Caco-2 (cell line): ENCODE data around the gene CNMD. TPM values are rescaled to one million over a fixed set of nuclear protein-coding genes. Genes with fewer than 3 reads are reported as not detected.

Source experiments
- BruUV-seq: library from RNA; stranded (reverse); fragments of 400-500 nt; replicated peaks from 2 replicates; lab custom pipeline; 2021; lab: Mats Ljungman, UMichigan
- CTCF ChIA-PET: fragments of 300-600 bp; sonication (Branson Sonifier 250); formaldehyde crosslinking; loops from one replicate; lab custom pipeline; 2022; ENCODE audit warnings: antibody characterized with exemption; lab: Charles Lee
- POLR2A ChIA-PET: fragments of 300-600 bp; sonication (Branson Sonifier 250); formaldehyde crosslinking; loops from one replicate; lab custom pipeline; 2022; ENCODE audit warnings: antibody characterized with exemption; lab: Charles Lee
- DNase-seq, 2 experiments: peaks; one replicate each; pipeline versions ENCODE4 v3.0.0 to v3.0.0-alpha.2; 2020 to 2022
- H3K27me3 ChIP-seq: replicated peaks from 2 replicates; pipeline ENCODE4 v1.6.0; 2011; ENCODE audit warnings: low read length; ENCODE audit not compliant: control insufficient read depth, insufficient read depth
- H3K36me3 ChIP-seq: 2 replicates; pipeline ENCODE4 v1.5.1; 2011; ENCODE audit warnings: low read length; ENCODE audit not compliant: control insufficient read depth, insufficient read depth
- H3K4me1 ChIP-seq: fragments of 250-450 bp; sonication (Bioruptor Pico); 2 replicates; pipeline ENCODE4 v1.5.1; 2020; ENCODE audit warnings: mild to moderate bottlenecking
- H3K4me3 ChIP-seq: 2 replicates; pipeline ENCODE4 v1.5.1; 2011; ENCODE audit warnings: low read depth, mild to moderate bottlenecking, control low read depth, low read length
- H3K9me3 ChIP-seq: fragments of 250-450 bp; sonication (Bioruptor Pico); 2 replicates; pipeline ENCODE4 v1.5.1; 2020; ENCODE audit warnings: mild to moderate bottlenecking, moderate library complexity
- H3K27ac Mint-ChIP-seq: one replicate; pipeline ENCODE4 v1.8.0; 2022; ENCODE audit warnings: mixed read lengths; ENCODE audit not compliant: unreplicated experiment
- H3K27me3 Mint-ChIP-seq: one replicate; pipeline ENCODE4 v1.8.0; 2022; ENCODE audit warnings: mixed read lengths; ENCODE audit not compliant: insufficient read depth, unreplicated experiment
- H3K36me3 Mint-ChIP-seq: one replicate; pipeline ENCODE4 v1.8.0; 2022; ENCODE audit warnings: mild to moderate bottlenecking, mixed read lengths; ENCODE audit not compliant: insufficient read depth, unreplicated experiment
- H3K4me1 Mint-ChIP-seq: one replicate; pipeline ENCODE4 v1.8.0; 2022; ENCODE audit warnings: low read depth, mixed read lengths; ENCODE audit not compliant: unreplicated experiment
- H3K4me3 Mint-ChIP-seq: one replicate; pipeline ENCODE4 v1.8.0; 2022; ENCODE audit warnings: mild to moderate bottlenecking, moderate library complexity, mixed read lengths; ENCODE audit not compliant: unreplicated experiment
- H3K9me3 Mint-ChIP-seq: one replicate; pipeline ENCODE4 v1.8.0; 2022; ENCODE audit warnings: mixed read lengths; ENCODE audit not compliant: unreplicated experiment
- CTCF ChIP-seq, 2 experiments: fragments of 200-600 bp in 1 of 2; IDR thresholded peaks; 1 replicate in 1 of 2; 2 replicates in 1 of 2; pipeline versions ENCODE4 v1.5.1 to v1.8.0; 2011 to 2022; ENCODE audit warnings: antibody characterized with exemption in 1 of 2, control low read depth in 1 of 2, inconsistent platforms in 1 of 2, low read depth in 1 of 2, low read length in 1 of 2, mild to moderate bottlenecking in 1 of 2, moderate library complexity in 1 of 2; ENCODE audit not compliant: insufficient read depth in 1 of 2, severe bottlenecking in 1 of 2, unreplicated experiment in 1 of 2
- intact Hi-C: fragments of 100-400 bp; cut with micrococcal nuclease; formaldehyde crosslinking; loops from one replicate; pipeline ENCODE4 v1.10.0; 2022; ENCODE audit not compliant: unreplicated experiment
- total RNA-seq: library from RNA; stranded (reverse); gene quantifications from 2 replicates; pipeline ENCODE4 v1.2.3, GENCODE V29; 2022

CNMD gene
- total RNA-seq, 1 experiment from 2014 or later, result not detected

GRCh38 chr13:52775511-52775910, 35.9 kb upstream of the CNMD start:
- no peak for DNase-seq
- no peak for TF ChIP-seq CTCF (IDR thresholded peaks at IDR 0.05; ENCODE audit: insufficient read depth in 1 of 2, low read depth in 1 of 2, low read length in 1 of 2, severe bottlenecking in 1 of 2, unreplicated experiment in 1 of 2)
- Mint-ChIP-seq H3K27me3 (peaks cover 13% of the 10 kb centered on the region), H3K4me3 (no peak overlapping the region), H3K4me1 (no peaks in the 10 kb centered on the region), H3K36me3 (no peaks in the 10 kb centered on the region), H3K27ac (no peak overlapping the region), H3K9me3 (no peaks in the 10 kb centered on the region)
- ChIA-PET POLR2A (no interaction called here), CTCF (no interaction called here)
- Histone ChIP-seq H3K4me1 (no peaks in the 10 kb centered on the region), H3K4me3 (no peak overlapping the region), H3K9me3 (no peaks in the 10 kb centered on the region), H3K27me3 (no peaks in the 10 kb centered on the region; the same call in 1 of the 2 replicates), H3K36me3 (no peaks in the 10 kb centered on the region)
- intact Hi-C loops, result no loop called here
- no TSS peak for BruUV-seq

GRCh38 chr13:52767949-52768516, 28.4 kb upstream of the CNMD start:
- no peaks in the 10 kb centered on the region for H3K36me3 ChIP-seq
- no peaks in the 10 kb centered on the region for H3K4me1 Mint-ChIP-seq
- H3K4me3 ChIP-seq, result no peak overlapping the region
- POLR2A ChIA-PET, result no interaction called here
- intact Hi-C loops, result no loop called here
- DNase-seq, result no peak
- CTCF ChIA-PET, result no interaction called here
- no peaks in the 10 kb centered on the region for H3K9me3 ChIP-seq
- H3K36me3 Mint-ChIP-seq, result no peaks in the 10 kb centered on the region
- no peaks in the 10 kb centered on the region for H3K4me1 ChIP-seq
- H3K27ac Mint-ChIP-seq, result no peak overlapping the region
- no peak overlapping the region for H3K4me3 Mint-ChIP-seq
- H3K9me3 Mint-ChIP-seq, result no peaks in the 10 kb centered on the region
- no peaks in the 10 kb centered on the region; the same call in 1 of the 2 replicates for H3K27me3 ChIP-seq
- BruUV-seq, result no TSS peak
- H3K27me3 Mint-ChIP-seq, result peaks cover 21% of the 10 kb centered on the region
- TF ChIP-seq CTCF (IDR thresholded peaks at IDR 0.05; ENCODE audit: insufficient read depth in 1 of 2, low read depth in 1 of 2, low read length in 1 of 2, severe bottlenecking in 1 of 2, unreplicated experiment in 1 of 2), result no peak

- Histone ChIP-seq H3K4me1 (no peaks in the 10 kb centered on the region), H3K9me3 (no peaks in the 10 kb centered on the region), H3K36me3 (no peaks in the 10 kb centered on the region), H3K27me3 (no peaks in the 10 kb centered on the region), H3K4me3 (no peak overlapping the region)
- H3K27me3 Mint-ChIP-seq, result peaks cover 12% of the 10 kb centered on the region
- H3K9me3 Mint-ChIP-seq, result no peaks in the 10 kb centered on the region
- no peak for DNase-seq
- ChIA-PET POLR2A (no interaction called here), CTCF (no interaction called here)
- H3K4me1 Mint-ChIP-seq, result no peaks in the 10 kb centered on the region
- H3K27ac Mint-ChIP-seq, result no peak overlapping the region
- no TSS peak for BruUV-seq
- no peak overlapping the region for H3K4me3 Mint-ChIP-seq
- TF ChIP-seq CTCF (IDR thresholded peaks at IDR 0.05; ENCODE audit: insufficient read depth in 1 of 2, low read depth in 1 of 2, low read length in 1 of 2, severe bottlenecking in 1 of 2, unreplicated experiment in 1 of 2), result no peak
- intact Hi-C loops, result no loop called here
- H3K36me3 Mint-ChIP-seq, result no peaks in the 10 kb centered on the region
Measured at GRCh38 chr13:52765611-52766390, 26.2 kb upstream of the CNMD start.
